ENCODE measurements around the gene THSD7A. TPM values are rescaled to one million over a fixed set of nuclear protein-coding genes. Genes with fewer than 3 reads are reported as not detected.

Gene THSD7A
- total RNA-seq, 3 donors from 2014 or later (not counting 1 experiment from before 2014, with no cell fraction given) = 0.29 to 8.6 TPM; not detected in 1

- no peak for TF ChIP-seq CTCF (IDR thresholded peaks at IDR 0.05)
- no peak overlapping the region for H3K27ac Mint-ChIP-seq
- Histone ChIP-seq H3K27me3 (ENCODE audit: control insufficient read depth, insufficient read depth, low read length) (no peaks in the 10 kb centered on the region), H3K9me3 (ENCODE audit: control insufficient read depth, insufficient read depth, low read length) (no peaks in the 10 kb centered on the region), H3K27ac (ENCODE audit: low read length) (no peak overlapping the region), H3K36me3 (ENCODE audit: control insufficient read depth, insufficient read depth, low read length) (no peaks in the 10 kb centered on the region), H3K4me1 (ENCODE audit: control insufficient read depth, insufficient read depth, low read length) (no peaks in the 10 kb centered on the region), H3K4me3 (ENCODE audit: low read length) (no peak overlapping the region)
- intact Hi-C loops (cut with micrococcal nuclease) = no loop called here
- no CpG with 5 or more reads among the region's 2 CpGs for WGBS (ENCODE audit: insufficient coverage)
- no peaks in the 10 kb centered on the region for H3K36me3 Mint-ChIP-seq
- no peaks in the 10 kb centered on the region for H3K27me3 Mint-ChIP-seq (ENCODE audit: low read depth in 2 of 2)
- DNase-seq (no peak), ATAC-seq (no peak)
- no peak overlapping the region for H3K4me3 Mint-ChIP-seq
- no peaks in the 10 kb centered on the region for H3K4me1 Mint-ChIP-seq
- H3K9me3 Mint-ChIP-seq = peaks cover 3 to 10% of the 10 kb centered on the region in 2 donors
Measured at GRCh38 chr7:11714676-11715075, 117.3 kb downstream of the THSD7A start.

GRCh38 chr7:11714205-11714604 lies 117.8 kb downstream of the THSD7A start:
- intact Hi-C loops (cut with micrococcal nuclease) = no loop called here
- no peak overlapping the region for H3K4me3 ChIP-seq (ENCODE audit: low read length)
- H3K9me3 ChIP-seq (ENCODE audit: control insufficient read depth, insufficient read depth, low read length) = no peaks in the 10 kb centered on the region
- no peaks in the 10 kb centered on the region for H3K4me1 ChIP-seq (ENCODE audit: control insufficient read depth, insufficient read depth, low read length)
- Mint-ChIP-seq H3K27me3 (ENCODE audit: low read depth in 2 of 2) (no peaks in the 10 kb centered on the region), H3K4me1 (no peaks in the 10 kb centered on the region), H3K27ac (no peak overlapping the region), H3K9me3 (peaks cover 3 to 10% of the 10 kb centered on the region in 2 donors), H3K36me3 (no peaks in the 10 kb centered on the region), H3K4me3 (no peak overlapping the region)
- DNase-seq = no peak
- no peaks in the 10 kb centered on the region for H3K36me3 ChIP-seq (ENCODE audit: control insufficient read depth, insufficient read depth, low read length)
- H3K27ac ChIP-seq (ENCODE audit: low read length) = no peak overlapping the region
- no peaks in the 10 kb centered on the region for H3K27me3 ChIP-seq (ENCODE audit: control insufficient read depth, insufficient read depth, low read length)
- WGBS (ENCODE audit: insufficient coverage) = no CpG with 5 or more reads among the region's 1 CpG
- no peak for ATAC-seq
- TF ChIP-seq CTCF (IDR thresholded peaks at IDR 0.05) = no peak

- WGBS (ENCODE audit: insufficient coverage) = 55% methylated on average over 3 of the region's 3 CpGs
- peaks cover 8 to 13% of the 10 kb centered on the region in 2 donors for H3K9me3 Mint-ChIP-seq
- H3K4me3 Mint-ChIP-seq = no peak overlapping the region
- no peak overlapping the region for H3K27ac Mint-ChIP-seq
- intact Hi-C loops (cut with micrococcal nuclease) = no loop called here
- Histone ChIP-seq H3K27me3 (ENCODE audit: control insufficient read depth, insufficient read depth, low read length) (no peaks in the 10 kb centered on the region), H3K9me3 (ENCODE audit: control insufficient read depth, insufficient read depth, low read length) (no peaks in the 10 kb centered on the region), H3K4me3 (ENCODE audit: low read length) (no peak overlapping the region), H3K36me3 (ENCODE audit: control insufficient read depth, insufficient read depth, low read length) (no peaks in the 10 kb centered on the region), H3K27ac (ENCODE audit: low read length) (no peak overlapping the region), H3K4me1 (ENCODE audit: control insufficient read depth, insufficient read depth, low read length) (no peaks in the 10 kb centered on the region)
- DNase-seq = no peak
- no peaks in the 10 kb centered on the region for H3K36me3 Mint-ChIP-seq
- no peaks in the 10 kb centered on the region for H3K4me1 Mint-ChIP-seq
- no peaks in the 10 kb centered on the region for H3K27me3 Mint-ChIP-seq (ENCODE audit: low read depth in 2 of 2)
- TF ChIP-seq CTCF (IDR thresholded peaks at IDR 0.05) = no peak
- no peak for ATAC-seq
Measured at GRCh38 chr7:11713352-11713751, 118.6 kb downstream of the THSD7A start.

- no peak for TF ChIP-seq CTCF (IDR thresholded peaks at IDR 0.05)
- Mint-ChIP-seq H3K27me3 (ENCODE audit: low read depth in 2 of 2) (no peaks in the 10 kb centered on the region), H3K36me3 (no peaks in the 10 kb centered on the region), H3K27ac (no peak overlapping the region), H3K4me1 (no peaks in the 10 kb centered on the region), H3K9me3 (peaks cover 10 to 12% of the 10 kb centered on the region in 2 donors), H3K4me3 (no peak overlapping the region)
- H3K27ac ChIP-seq (ENCODE audit: low read length) = no peak overlapping the region
- no peak for DNase-seq
- no peak for ATAC-seq
- WGBS (ENCODE audit: insufficient coverage) = no CpG with 5 or more reads among the region's 1 CpG
- no peaks in the 10 kb centered on the region for H3K27me3 ChIP-seq (ENCODE audit: control insufficient read depth, insufficient read depth, low read length)
- H3K4me1 ChIP-seq (ENCODE audit: control insufficient read depth, insufficient read depth, low read length) = no peaks in the 10 kb centered on the region
- no peaks in the 10 kb centered on the region for H3K36me3 ChIP-seq (ENCODE audit: control insufficient read depth, insufficient read depth, low read length)
- H3K9me3 ChIP-seq (ENCODE audit: control insufficient read depth, insufficient read depth, low read length) = no peaks in the 10 kb centered on the region
- intact Hi-C loops (cut with micrococcal nuclease) = no loop called here
- H3K4me3 ChIP-seq (ENCODE audit: low read length) = no peak overlapping the region
Measured at GRCh38 chr7:11710377-11710776, 121.6 kb downstream of the THSD7A start.

All from natural killer cell (primary cell).